IPS-18a (cell line): Measurements from ENCODE around the gene RNASEH2C.
A peak's percentile ranks its signal among the peaks of the same experiment; 100 is the strongest.
"Not testable (repeated sequence)": the region's sequence is repeated elsewhere in the genome, so short reads cannot be mapped to it uniquely, and the experiment has no call there.

Experiments
- H3K27ac ChIP-seq: one replicate; pipeline ENCODE4 v1.5.1; 2013; ENCODE audit warnings: low read length
- H3K27me3 ChIP-seq: one replicate; pipeline ENCODE4 v1.6.1; 2013; ENCODE audit warnings: mild to moderate bottlenecking, low read length; ENCODE audit not compliant: control insufficient read depth, insufficient read depth
- H3K36me3 ChIP-seq: one replicate; pipeline ENCODE4 v1.6.1; 2013; ENCODE audit warnings: low read depth, low read length; ENCODE audit not compliant: control insufficient read depth
- H3K4me1 ChIP-seq: one replicate; pipeline ENCODE4 v1.6.1; 2013; ENCODE audit warnings: low read depth, low read length; ENCODE audit not compliant: control insufficient read depth
- H3K4me3 ChIP-seq: one replicate; pipeline ENCODE4 v1.5.1; 2013; ENCODE audit warnings: low read length
- H3K9ac ChIP-seq: one replicate; pipeline ENCODE4 v1.6.1; 2013; ENCODE audit warnings: mild to moderate bottlenecking, low read length, moderate library complexity
- H3K9me3 ChIP-seq: one replicate; pipeline ENCODE4 v1.6.1; 2013; ENCODE audit warnings: low read depth, low read length; ENCODE audit not compliant: control insufficient read depth

The RNASEH2C gene

GRCh38 chr11:65716774-65717405, 3.7 kb downstream of the RNASEH2C start:
- H3K9ac ChIP-seq: no peak overlapping the region
- H3K4me1 ChIP-seq: no peaks in the 10 kb centered on the region
- peaks cover 55% of the 10 kb centered on the region for H3K36me3 ChIP-seq
- H3K27me3 ChIP-seq: no peaks in the 10 kb centered on the region
- H3K9me3 ChIP-seq: no peaks in the 10 kb centered on the region
- no peak overlapping the region for H3K27ac ChIP-seq
- no peak overlapping the region for H3K4me3 ChIP-seq

GRCh38 chr11:65716302-65716701, 4.3 kb downstream of the RNASEH2C start:
- Histone ChIP-seq H3K9ac (no peak overlapping the region), H3K27ac (no peak overlapping the region), H3K27me3 (no peaks in the 10 kb centered on the region), H3K9me3 (no peaks in the 10 kb centered on the region), H3K36me3 (peaks cover 55% of the 10 kb centered on the region), H3K4me3 (no peak overlapping the region), H3K4me1 (no peaks in the 10 kb centered on the region)

- Histone ChIP-seq H3K36me3 (peaks cover 55% of the 10 kb centered on the region), H3K27me3 (no peaks in the 10 kb centered on the region), H3K27ac (no peak overlapping the region), H3K9me3 (no peaks in the 10 kb centered on the region), H3K4me3 (no peak overlapping the region), H3K4me1 (no peaks in the 10 kb centered on the region), H3K9ac (no peak overlapping the region)
These were observed 6.2 kb downstream of the RNASEH2C start for GRCh38 chr11:65714433-65714832.

GRCh38 chr11:65713212-65713969, 7.2 kb downstream of the RNASEH2C start:
- peaks cover 47% of the 10 kb centered on the region for H3K36me3 ChIP-seq
- no peaks in the 10 kb centered on the region for H3K27me3 ChIP-seq
- H3K4me3 ChIP-seq: no peak overlapping the region
- H3K27ac ChIP-seq: no peak overlapping the region
- no peaks in the 10 kb centered on the region for H3K4me1 ChIP-seq
- H3K9me3 ChIP-seq: no peaks in the 10 kb centered on the region
- H3K9ac ChIP-seq: no peak overlapping the region

- Histone ChIP-seq H3K9ac (peak overlapping the region; percentile 95), H3K9me3 (no peaks in the 10 kb centered on the region), H3K4me1 (no peaks in the 10 kb centered on the region), H3K36me3 (peaks cover 39% of the 10 kb centered on the region), H3K4me3 (peak overlapping the region; percentile 97), H3K27ac (no peak overlapping the region), H3K27me3 (peaks cover under 1% of the 10 kb centered on the region)
These were observed 7.9 kb downstream of the RNASEH2C start for GRCh38 chr11:65712633-65713076.

GRCh38 chr11:65711785-65712632, 8.6 kb downstream of the RNASEH2C start, which contains the start of gene KAT5:
TSS of gene KAT5 (plus strand) at chr11:65712252. CDS start at chr11:65712268, 16 bp downstream.
- H3K36me3 ChIP-seq: peaks cover 33% of the 10 kb centered on the region
- no peaks in the 10 kb centered on the region for H3K4me1 ChIP-seq
- H3K9me3 ChIP-seq: no peaks in the 10 kb centered on the region
- peaks cover 6% of the 10 kb centered on the region for H3K27me3 ChIP-seq
- H3K9ac ChIP-seq: peak within 1 kb of the TSS; percentile 95
- H3K4me3 ChIP-seq: peak within 1 kb of the TSS; percentile 97
- H3K27ac ChIP-seq: peak within 1 kb of the TSS; percentile 95

- peaks cover 6% of the 10 kb centered on the region for H3K27me3 ChIP-seq
- H3K9ac ChIP-seq: no peak overlapping the region
- H3K27ac ChIP-seq: no peak overlapping the region
These were observed 10.2 kb downstream of the RNASEH2C start for GRCh38 chr11:65710421-65710820.

GRCh38 chr11:65709661-65710060, 10.9 kb downstream of the RNASEH2C start:
- H3K4me3 ChIP-seq: no peak overlapping the region
- H3K4me1 ChIP-seq: no peaks in the 10 kb centered on the region
- no peaks in the 10 kb centered on the region for H3K9me3 ChIP-seq
- no peak overlapping the region for H3K27ac ChIP-seq
- peaks cover 6% of the 10 kb centered on the region for H3K27me3 ChIP-seq
- H3K36me3 ChIP-seq: peaks cover 13% of the 10 kb centered on the region
- H3K9ac ChIP-seq: no peak overlapping the region

More at GRCh38 chr11:65710421-65710820, 10.2 kb downstream of the RNASEH2C start:
- Histone ChIP-seq H3K4me3 (no peak overlapping the region), H3K36me3 (peaks cover 20% of the 10 kb centered on the region), H3K4me1 (no peaks in the 10 kb centered on the region), H3K9me3 (no peaks in the 10 kb centered on the region)

- peaks cover 6% of the 10 kb centered on the region for H3K27me3 ChIP-seq
- no peak overlapping the region for H3K27ac ChIP-seq
- H3K9me3 ChIP-seq: no peaks in the 10 kb centered on the region
- no peak overlapping the region for H3K4me3 ChIP-seq
- H3K9ac ChIP-seq: no peak overlapping the region
- H3K4me1 ChIP-seq: no peaks in the 10 kb centered on the region
- H3K36me3 ChIP-seq: peaks cover 2% of the 10 kb centered on the region
These were observed 12.1 kb downstream of the RNASEH2C start for GRCh38 chr11:65708451-65708850.

- not testable (repeated sequence) for H3K27ac ChIP-seq, H3K9me3 ChIP-seq, H3K9ac ChIP-seq, H3K4me1 ChIP-seq, H3K27me3 ChIP-seq, H3K36me3 ChIP-seq, H3K4me3 ChIP-seq
These were observed 13.6 kb downstream of the RNASEH2C start for GRCh38 chr11:65707002-65707401.

- H3K9me3 ChIP-seq, H3K36me3 ChIP-seq, H3K4me3 ChIP-seq, H3K9ac ChIP-seq, H3K27me3 ChIP-seq, H3K27ac ChIP-seq, H3K4me1 ChIP-seq: not testable (repeated sequence)
These were observed 14.3 kb downstream of the RNASEH2C start for GRCh38 chr11:65706303-65706763.
